Endodermal cell (in vitro differentiated cells): ENCODE measurements around the gene CORO1C. TPM values are rescaled to one million over a fixed set of nuclear protein-coding genes. Genes with fewer than 3 reads are reported as not detected.

Experiments
- DNase-seq: peaks from one replicate; pipeline ENCODE4 v3.0.0-alpha.2; 2017
- H3K27ac ChIP-seq: 2 replicates; pipeline ENCODE4 v1.5.1; 2013; ENCODE audit warnings: mild to moderate bottlenecking, low read depth, low read length, moderate library complexity
- H3K27me3 ChIP-seq: 2 replicates; pipeline ENCODE4 v1.6.1; 2013; ENCODE audit warnings: mild to moderate bottlenecking, low read length, moderate library complexity; ENCODE audit not compliant: insufficient read depth, control insufficient read depth, poor library complexity, severe bottlenecking
- H3K36me3 ChIP-seq: 2 replicates; pipeline ENCODE4 v1.7.0; 2013; ENCODE audit warnings: mild to moderate bottlenecking, low read length, moderate library complexity; ENCODE audit not compliant: control insufficient read depth, insufficient read depth
- H3K4me1 ChIP-seq: one replicate; pipeline ENCODE4 v1.7.0; 2013; ENCODE audit warnings: low read length; ENCODE audit not compliant: control insufficient read depth, insufficient read depth
- H3K4me3 ChIP-seq: 2 replicates; pipeline ENCODE4 v1.5.1; 2013; ENCODE audit warnings: mild to moderate bottlenecking, low read length, moderate library complexity
- H3K9ac ChIP-seq: 2 replicates; pipeline ENCODE4 v1.6.1; 2013; ENCODE audit warnings: mild to moderate bottlenecking, low read length, moderate library complexity; ENCODE audit not compliant: poor library complexity, severe bottlenecking; ENCODE audit errors: extremely low read depth
- H3K9me3 ChIP-seq: 2 replicates; pipeline ENCODE4 v1.6.1; 2013; ENCODE audit warnings: mild to moderate bottlenecking, low read length, moderate library complexity; ENCODE audit not compliant: control insufficient read depth
- H3K27ac Mint-ChIP-seq: 2 replicates; pipeline ENCODE4 v1.8.0; 2020; ENCODE audit warnings: mixed read lengths
- H3K27me3 Mint-ChIP-seq: 2 replicates; pipeline ENCODE4 v1.8.0; 2021; ENCODE audit warnings: mild to moderate bottlenecking, mixed read lengths; ENCODE audit not compliant: insufficient read depth
- H3K36me3 Mint-ChIP-seq: 2 replicates; pipeline ENCODE4 v1.8.0; 2020; ENCODE audit warnings: low read depth, mixed read lengths
- H3K4me1 Mint-ChIP-seq: 2 replicates; pipeline ENCODE4 v1.8.0; 2020; ENCODE audit warnings: mixed read lengths
- H3K4me3 Mint-ChIP-seq: 2 replicates; pipeline ENCODE4 v1.8.0; 2020; ENCODE audit warnings: mild to moderate bottlenecking, moderate library complexity, mixed read lengths
- H3K9me3 Mint-ChIP-seq: 2 replicates; pipeline ENCODE4 v1.8.0; 2020; ENCODE audit warnings: mild to moderate bottlenecking, mixed read lengths
- CTCF ChIP-seq: fragments of 200-600 bp; sonication (generic); conservative IDR thresholded peaks from 2 replicates; pipeline ENCODE4 v1.5.0; 2021; ENCODE audit warnings: antibody characterized with exemption, mild to moderate bottlenecking
- WGBS, 2 experiments: methylation state at CpG; one replicate each; pipeline versions ENCODE4 v1.1.5 to v1.1.7; 2013; ENCODE audit warnings: missing lambda C conversion rate in 2 of 2, mixed read lengths in 1 of 2; ENCODE audit not compliant: insufficient coverage in 1 of 2, insufficient read length in 1 of 2; 5-methylcytosine and 5-hydroxymethylcytosine counted together
- total RNA-seq, 2 donors: library from RNA; stranded (reverse); fragmentation: NEBNext Ultra II Directional in 1 of 2; extraction: Animal tissue kit (Norgen Biotek cat#: 25700) in 1 of 2; gene quantifications; 2 replicates in 1 of 2; 3 replicates in 1 of 2; pipeline ENCODE4 v1.2.1, GENCODE V29; 2021

CORO1C gene
- total RNA-seq, 2 donors from 2014 or later = 122 to 125 TPM

- Histone ChIP-seq H3K9me3 (no peaks in the 10 kb centered on the region), H3K36me3 (peaks cover 24% of the 10 kb centered on the region), H3K4me3 (no peak overlapping the region), H3K27me3 (no peaks in the 10 kb centered on the region), H3K9ac (no peak overlapping the region), H3K4me1 (no peaks in the 10 kb centered on the region), H3K27ac (no peak overlapping the region)
- no peak for TF ChIP-seq CTCF
- Mint-ChIP-seq H3K27me3 (no peaks in the 10 kb centered on the region), H3K4me3 (no peak overlapping the region), H3K36me3 (peaks cover 7% of the 10 kb centered on the region), H3K4me1 (peaks cover 6% of the 10 kb centered on the region), H3K9me3 (no peaks in the 10 kb centered on the region), H3K27ac (no peak overlapping the region)
- no peak for DNase-seq
- 94 to 100% methylated on average over 4 to 8 of the region's 8 CpGs for WGBS, 2 experiments
These were observed 63.3 kb downstream of the CORO1C start for GRCh38 chr12:108668063-108668462.

- Mint-ChIP-seq H3K27ac (no peak overlapping the region), H3K27me3 (no peaks in the 10 kb centered on the region), H3K36me3 (peaks cover 7% of the 10 kb centered on the region), H3K4me3 (no peak overlapping the region), H3K9me3 (no peaks in the 10 kb centered on the region), H3K4me1 (peaks cover 5% of the 10 kb centered on the region)
- Histone ChIP-seq H3K4me1 (no peaks in the 10 kb centered on the region), H3K27me3 (no peaks in the 10 kb centered on the region), H3K9ac (no peak overlapping the region), H3K36me3 (peaks cover 17% of the 10 kb centered on the region), H3K27ac (no peak overlapping the region), H3K9me3 (no peaks in the 10 kb centered on the region), H3K4me3 (no peak overlapping the region)
- TF ChIP-seq CTCF = no peak
- DNase-seq = no peak
- 80 to 93% methylated on average over 2 of the region's 2 CpGs for WGBS, 2 experiments
These were observed 64.0 kb downstream of the CORO1C start for GRCh38 chr12:108667349-108667748.

GRCh38 chr12:108666401-108666881, 64.9 kb downstream of the CORO1C start:
- peaks cover 23% of the 10 kb centered on the region for H3K36me3 ChIP-seq
- no peaks in the 10 kb centered on the region for H3K27me3 Mint-ChIP-seq
- DNase-seq = no peak
- no peaks in the 10 kb centered on the region for H3K9me3 ChIP-seq
- H3K4me3 ChIP-seq = no peak overlapping the region
- H3K9me3 Mint-ChIP-seq = no peaks in the 10 kb centered on the region
- H3K27me3 ChIP-seq = no peaks in the 10 kb centered on the region
- WGBS, 2 experiments = 88% methylated on average over 3 of the region's 3 CpGs; no CpG with 5 or more reads in 1 of the 2 experiments
- H3K4me3 Mint-ChIP-seq = no peak overlapping the region
- H3K27ac ChIP-seq = peak overlapping the region; percentile 28
- no peak for TF ChIP-seq CTCF
- H3K9ac ChIP-seq = no peak overlapping the region
- no peaks in the 10 kb centered on the region for H3K4me1 ChIP-seq
- H3K4me1 Mint-ChIP-seq = peaks cover 5% of the 10 kb centered on the region
- H3K36me3 Mint-ChIP-seq = peaks cover 10% of the 10 kb centered on the region
- peak overlapping the region; percentile 0 for H3K27ac Mint-ChIP-seq
